ENCODE measurements around the gene HUWE1.
A peak's percentile ranks its signal among the peaks of the same experiment; 100 is the strongest.

The HUWE1 gene

GRCh38 chrX:53713987-53714579 is 27.6 kb upstream of the HUWE1 start:
- ATAC-seq (replicated peaks) (peak; percentile 56), DNase-seq (no peak)
- H3K4me3 Mint-ChIP-seq, result peak overlapping the region; percentile 73 to 77
- no peaks in the 10 kb centered on the region for H3K27me3 Mint-ChIP-seq
- no peaks in the 10 kb centered on the region for H3K9me3 Mint-ChIP-seq
- no peaks in the 10 kb centered on the region for H3K36me3 Mint-ChIP-seq (ENCODE audit: insufficient read depth)
- peaks cover 27 to 28% of the 10 kb centered on the region in 2 donors for H3K4me1 Mint-ChIP-seq (ENCODE audit: low read depth in 2 of 2)
- H3K27ac Mint-ChIP-seq, result peak overlapping the region; percentile 95 to 99

GRCh38 chrX:53711436-53711835 is 24.9 kb upstream of the HUWE1 start:
- Mint-ChIP-seq H3K9me3 (no peaks in the 10 kb centered on the region), H3K27ac (no peak overlapping the region), H3K36me3 (ENCODE audit: insufficient read depth) (peaks cover 3% of the 10 kb centered on the region), H3K4me1 (ENCODE audit: low read depth in 2 of 2) (peaks cover 22% of the 10 kb centered on the region in 2 donors), H3K27me3 (no peaks in the 10 kb centered on the region), H3K4me3 (no peak overlapping the region)
- DNase-seq, result no peak
- no peak for ATAC-seq (replicated peaks)

GRCh38 chrX:53704854-53705253 is 18.3 kb upstream of the HUWE1 start:
- ATAC-seq (replicated peaks), result no peak
- H3K36me3 Mint-ChIP-seq (ENCODE audit: insufficient read depth), result peaks cover 3% of the 10 kb centered on the region
- no peak overlapping the region for H3K4me3 Mint-ChIP-seq
- H3K9me3 Mint-ChIP-seq, result no peaks in the 10 kb centered on the region
- no peaks in the 10 kb centered on the region for H3K4me1 Mint-ChIP-seq (ENCODE audit: low read depth in 2 of 2)
- H3K27ac Mint-ChIP-seq, result no peak overlapping the region
- no peak for DNase-seq
- no peaks in the 10 kb centered on the region for H3K27me3 Mint-ChIP-seq

- Mint-ChIP-seq H3K36me3 (ENCODE audit: insufficient read depth) (peaks cover 3% of the 10 kb centered on the region), H3K27ac (no peak overlapping the region), H3K9me3 (no peaks in the 10 kb centered on the region), H3K27me3 (no peaks in the 10 kb centered on the region), H3K4me3 (no peak overlapping the region), H3K4me1 (ENCODE audit: low read depth in 2 of 2) (no peaks in the 10 kb centered on the region)
- no peak for DNase-seq
- no peak for ATAC-seq (replicated peaks)
These were observed 17.8 kb upstream of the HUWE1 start for GRCh38 chrX:53704294-53704693.

GRCh38 chrX:53695946-53696549 is 9.5 kb upstream of the HUWE1 start:
- Mint-ChIP-seq H3K9me3 (no peaks in the 10 kb centered on the region), H3K4me3 (no peak overlapping the region), H3K4me1 (ENCODE audit: low read depth in 2 of 2) (peaks cover 3 to 10% of the 10 kb centered on the region in 2 donors), H3K27me3 (no peaks in the 10 kb centered on the region), H3K27ac (no peak overlapping the region), H3K36me3 (ENCODE audit: insufficient read depth) (no peaks in the 10 kb centered on the region)
- no peak for ATAC-seq (replicated peaks)
- DNase-seq, result no peak

GRCh38 chrX:53694642-53695041 is 8.1 kb upstream of the HUWE1 start:
- ATAC-seq (replicated peaks), result no peak
- no peak overlapping the region for H3K27ac Mint-ChIP-seq
- peaks cover 3 to 10% of the 10 kb centered on the region in 2 donors for H3K4me1 Mint-ChIP-seq (ENCODE audit: low read depth in 2 of 2)
- peak overlapping the region in 1 of 2 donors; percentile 33 for H3K4me3 Mint-ChIP-seq
- no peak for DNase-seq
- no peaks in the 10 kb centered on the region for H3K36me3 Mint-ChIP-seq (ENCODE audit: insufficient read depth)
- no peaks in the 10 kb centered on the region for H3K9me3 Mint-ChIP-seq
- no peaks in the 10 kb centered on the region for H3K27me3 Mint-ChIP-seq

GRCh38 chrX:53688300-53688699 is 1.8 kb upstream of the HUWE1 start:
- H3K4me3 Mint-ChIP-seq, result no peak overlapping the region
- peaks cover 15% of the 10 kb centered on the region for H3K36me3 Mint-ChIP-seq (ENCODE audit: insufficient read depth)
- no peaks in the 10 kb centered on the region for H3K27me3 Mint-ChIP-seq
- H3K4me1 Mint-ChIP-seq (ENCODE audit: low read depth in 2 of 2), result peaks cover 8 to 10% of the 10 kb centered on the region in 2 donors
- no peak overlapping the region for H3K27ac Mint-ChIP-seq
- ATAC-seq (replicated peaks), result no peak
- no peaks in the 10 kb centered on the region for H3K9me3 Mint-ChIP-seq
- no peak for DNase-seq

- DNase-seq (no peak), ATAC-seq (replicated peaks) (no peak)
- no peaks in the 10 kb centered on the region for H3K9me3 Mint-ChIP-seq
- peak overlapping the region; percentile 88 to 92 for H3K27ac Mint-ChIP-seq
- H3K27me3 Mint-ChIP-seq, result no peaks in the 10 kb centered on the region
- peak overlapping the region; percentile 83 to 91 for H3K4me3 Mint-ChIP-seq
- peaks cover 13 to 23% of the 10 kb centered on the region in 2 donors for H3K4me1 Mint-ChIP-seq (ENCODE audit: low read depth in 2 of 2)
- H3K36me3 Mint-ChIP-seq (ENCODE audit: insufficient read depth), result peaks cover 32% of the 10 kb centered on the region
These were observed 808 bp downstream of the HUWE1 start for GRCh38 chrX:53685711-53686110.

- peak overlapping the region; percentile 83 to 91 for H3K4me3 Mint-ChIP-seq
- ATAC-seq (replicated peaks) (no peak), DNase-seq (no peak)
- no peaks in the 10 kb centered on the region for H3K27me3 Mint-ChIP-seq
- H3K9me3 Mint-ChIP-seq, result no peaks in the 10 kb centered on the region
- peak overlapping the region; percentile 94 to 98 for H3K27ac Mint-ChIP-seq
- H3K4me1 Mint-ChIP-seq (ENCODE audit: low read depth in 2 of 2), result peaks cover 18 to 28% of the 10 kb centered on the region in 2 donors
- H3K36me3 Mint-ChIP-seq (ENCODE audit: insufficient read depth), result peaks cover 42% of the 10 kb centered on the region
These were observed 1.9 kb downstream of the HUWE1 start for GRCh38 chrX:53684415-53685192.

GRCh38 chrX:53683556-53684414 is 2.7 kb downstream of the HUWE1 start:
- no peaks in the 10 kb centered on the region for H3K27me3 Mint-ChIP-seq
- peaks cover 24 to 29% of the 10 kb centered on the region in 2 donors for H3K4me1 Mint-ChIP-seq (ENCODE audit: low read depth in 2 of 2)
- H3K27ac Mint-ChIP-seq, result peak overlapping the region; percentile 94 to 98
- no peaks in the 10 kb centered on the region for H3K9me3 Mint-ChIP-seq
- H3K4me3 Mint-ChIP-seq, result peak overlapping the region; percentile 83 to 91
- peak; percentile 85 to 87 (median 86) for DNase-seq
- H3K36me3 Mint-ChIP-seq (ENCODE audit: insufficient read depth), result peaks cover 47% of the 10 kb centered on the region
- peak; percentile 76 for ATAC-seq (replicated peaks)

GRCh38 chrX:53682885-53683555 is 3.5 kb downstream of the HUWE1 start:
- H3K36me3 Mint-ChIP-seq (ENCODE audit: insufficient read depth), result peaks cover 51% of the 10 kb centered on the region

GRCh38 chrX:53681661-53682060 is 4.9 kb downstream of the HUWE1 start:
- Mint-ChIP-seq H3K27ac (peak overlapping the region; percentile 53 to 94), H3K4me1 (ENCODE audit: low read depth in 2 of 2) (peaks cover 31 to 37% of the 10 kb centered on the region in 2 donors), H3K4me3 (peak overlapping the region; percentile 19 to 91), H3K27me3 (no peaks in the 10 kb centered on the region), H3K36me3 (ENCODE audit: insufficient read depth) (peaks cover 57% of the 10 kb centered on the region), H3K9me3 (no peaks in the 10 kb centered on the region)
- ATAC-seq (replicated peaks) (no peak), DNase-seq (no peak)

More at GRCh38 chrX:53682885-53683555, 3.5 kb downstream of the HUWE1 start:
- DNase-seq (peak; percentile 25 to 27 (median 25)), ATAC-seq (replicated peaks) (no peak)
- peak overlapping the region; percentile 83 to 91 for H3K4me3 Mint-ChIP-seq
- H3K4me1 Mint-ChIP-seq (ENCODE audit: low read depth in 2 of 2), result peaks cover 31% of the 10 kb centered on the region in 2 donors
- H3K27me3 Mint-ChIP-seq, result no peaks in the 10 kb centered on the region
- no peaks in the 10 kb centered on the region for H3K9me3 Mint-ChIP-seq
- H3K27ac Mint-ChIP-seq, result peak overlapping the region; percentile 94 to 98

Measured in effector memory CD8-positive, alpha-beta T cell (primary cell).